Ascending aorta (tissue), 2 donors: Measurements from ENCODE around the gene LRRC42. TPM values are rescaled to one million over a fixed set of nuclear protein-coding genes. Genes with fewer than 3 reads are reported as not detected.
"Not testable (repeated sequence)": the region's sequence is repeated elsewhere in the genome, so short reads cannot be mapped to it uniquely, and the experiment has no call there.

Experiments used
- DNase-seq, 2 donors: peaks; one replicate each; pipeline ENCODE4 v3.0.0-alpha.2; 2019; ENCODE audit warnings: low spot score in 2 of 2
- H3K27ac ChIP-seq, 2 donors: fragments of 200-600 bp; sonication (generic); one replicate each; pipeline ENCODE4 v1.5.1; 2016 to 2017; ENCODE audit warnings: mild to moderate bottlenecking in 1 of 2
- H3K27me3 ChIP-seq: fragments of 200-600 bp; sonication (generic); one replicate; pipeline ENCODE4 v1.5.1; 2017
- H3K36me3 ChIP-seq, 2 donors: fragments of 200-600 bp; sonication (generic); one replicate each; pipeline ENCODE4 v1.5.1; 2016
- H3K4me1 ChIP-seq, 2 donors: fragments of 200-600 bp; sonication (generic); one replicate each; pipeline ENCODE4 v1.5.1; 2016 to 2017; ENCODE audit warnings: mild to moderate bottlenecking in 1 of 2
- H3K4me3 ChIP-seq, 2 donors: fragments of 200-600 bp; sonication (generic); one replicate each; pipeline ENCODE4 v1.5.1; 2016 to 2017; ENCODE audit warnings: mild to moderate bottlenecking in 1 of 2
- H3K9me3 ChIP-seq, 2 donors: fragments of 200-600 bp; sonication (generic); one replicate each; pipeline ENCODE4 v1.5.1; 2016
- intact Hi-C: fragments of 100-400 bp; cut with DNase I; formaldehyde crosslinking; loops from one replicate; pipeline ENCODE4 v1.15.1; 2023
- total RNA-seq: library from RNA; depleted of rRNA; stranded (reverse); fragments of >200 nt; gene quantifications from one replicate; pipeline ENCODE4 v1.1.0, GENCODE V29; 2016
- TF ChIP-seq, protein P1 (sequence below), 3 experiments: fragments of 200-600 bp in 2 of 3; fragments of 450-650 bp in 1 of 3; sonication (generic) in 2 of 3; IDR thresholded peaks; one replicate each; pipeline ENCODE4 v1.5.1; 2016 to 2019; ENCODE audit warnings: antibody characterized with exemption in 3 of 3, mild to moderate bottlenecking in 1 of 3, moderate library complexity in 1 of 3

Gene LRRC42
- total RNA-seq, 1 donor from 2014 or later, result 28.2 TPM

DNA sequence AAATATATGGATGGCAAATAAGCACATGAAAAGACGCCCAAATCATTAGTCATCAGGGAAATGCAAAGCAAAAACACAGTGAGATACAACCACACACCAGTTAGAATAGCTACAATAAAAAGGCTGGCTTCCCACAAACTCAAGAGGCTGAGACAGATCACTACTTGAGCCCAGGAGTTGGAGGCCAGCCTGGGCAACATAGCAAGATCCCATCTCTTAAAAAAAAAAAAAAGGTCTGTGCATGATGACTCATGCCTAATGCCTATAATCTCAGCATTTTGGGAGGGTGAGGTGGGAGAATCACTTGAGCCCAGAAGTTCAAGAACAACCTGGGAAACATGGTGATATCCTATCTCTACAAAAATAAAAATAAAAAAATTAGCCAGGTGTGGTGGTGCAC is 52.1 kb downstream of the LRRC42 start:
- H3K27me3 ChIP-seq, result no peaks in the 10 kb centered on the region
- H3K36me3 ChIP-seq, result no peaks in the 10 kb centered on the region
- no peaks in the 10 kb centered on the region for H3K4me1 ChIP-seq
- H3K4me3 ChIP-seq, result no peak overlapping the region
- intact Hi-C loops, result no loop called here
- TF ChIP-seq, protein P1, sequence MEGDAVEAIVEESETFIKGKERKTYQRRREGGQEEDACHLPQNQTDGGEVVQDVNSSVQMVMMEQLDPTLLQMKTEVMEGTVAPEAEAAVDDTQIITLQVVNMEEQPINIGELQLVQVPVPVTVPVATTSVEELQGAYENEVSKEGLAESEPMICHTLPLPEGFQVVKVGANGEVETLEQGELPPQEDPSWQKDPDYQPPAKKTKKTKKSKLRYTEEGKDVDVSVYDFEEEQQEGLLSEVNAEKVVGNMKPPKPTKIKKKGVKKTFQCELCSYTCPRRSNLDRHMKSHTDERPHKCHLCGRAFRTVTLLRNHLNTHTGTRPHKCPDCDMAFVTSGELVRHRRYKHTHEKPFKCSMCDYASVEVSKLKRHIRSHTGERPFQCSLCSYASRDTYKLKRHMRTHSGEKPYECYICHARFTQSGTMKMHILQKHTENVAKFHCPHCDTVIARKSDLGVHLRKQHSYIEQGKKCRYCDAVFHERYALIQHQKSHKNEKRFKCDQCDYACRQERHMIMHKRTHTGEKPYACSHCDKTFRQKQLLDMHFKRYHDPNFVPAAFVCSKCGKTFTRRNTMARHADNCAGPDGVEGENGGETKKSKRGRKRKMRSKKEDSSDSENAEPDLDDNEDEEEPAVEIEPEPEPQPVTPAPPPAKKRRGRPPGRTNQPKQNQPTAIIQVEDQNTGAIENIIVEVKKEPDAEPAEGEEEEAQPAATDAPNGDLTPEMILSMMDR (IDR thresholded peaks at IDR 0.05), result no peak
- H3K27ac ChIP-seq, result no peak overlapping the region
- DNase-seq, result no peak
- H3K9me3 ChIP-seq, result no peaks in the 10 kb centered on the region

DNA sequence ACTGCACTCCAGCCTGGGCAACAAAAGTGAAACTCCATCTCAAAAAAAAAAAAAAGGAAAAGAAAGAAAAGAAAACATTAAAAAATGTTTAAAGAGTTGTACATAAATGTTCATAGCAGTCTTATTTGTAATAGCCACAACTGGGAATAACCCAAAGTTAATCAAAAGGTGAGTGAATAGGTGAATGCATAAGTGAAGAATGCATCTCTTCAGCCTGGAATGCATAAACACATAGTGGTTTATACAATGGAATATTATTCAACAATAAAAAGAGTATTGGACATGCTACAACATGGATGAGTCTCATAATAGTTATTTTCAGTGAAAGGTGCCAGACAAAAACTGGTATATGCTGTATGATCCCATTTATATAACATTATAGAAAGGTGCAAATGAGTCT is 53.8 kb downstream of the LRRC42 start:
- no peaks in the 10 kb centered on the region for H3K36me3 ChIP-seq
- no peak overlapping the region for H3K4me3 ChIP-seq
- no peaks in the 10 kb centered on the region for H3K27me3 ChIP-seq
- H3K4me1 ChIP-seq, result no peaks in the 10 kb centered on the region
- TF ChIP-seq, protein P1 (IDR thresholded peaks at IDR 0.05), result no peak
- intact Hi-C loops, result no loop called here
- H3K27ac ChIP-seq, result no peak overlapping the region
- H3K9me3 ChIP-seq, result no peaks in the 10 kb centered on the region
- no peak for DNase-seq

GRCh38 chr1:54001591-54001990 is 55.4 kb downstream of the LRRC42 start:
- TF ChIP-seq, protein P1 (IDR thresholded peaks at IDR 0.05), result no peak
- intact Hi-C loops, result no loop called here
- Histone ChIP-seq H3K36me3 (no peaks in the 10 kb centered on the region), H3K27ac (no peak overlapping the region), H3K4me1 (no peaks in the 10 kb centered on the region), H3K27me3 (no peaks in the 10 kb centered on the region), H3K4me3 (no peak overlapping the region), H3K9me3 (no peaks in the 10 kb centered on the region)
- no peak for DNase-seq

DNA sequence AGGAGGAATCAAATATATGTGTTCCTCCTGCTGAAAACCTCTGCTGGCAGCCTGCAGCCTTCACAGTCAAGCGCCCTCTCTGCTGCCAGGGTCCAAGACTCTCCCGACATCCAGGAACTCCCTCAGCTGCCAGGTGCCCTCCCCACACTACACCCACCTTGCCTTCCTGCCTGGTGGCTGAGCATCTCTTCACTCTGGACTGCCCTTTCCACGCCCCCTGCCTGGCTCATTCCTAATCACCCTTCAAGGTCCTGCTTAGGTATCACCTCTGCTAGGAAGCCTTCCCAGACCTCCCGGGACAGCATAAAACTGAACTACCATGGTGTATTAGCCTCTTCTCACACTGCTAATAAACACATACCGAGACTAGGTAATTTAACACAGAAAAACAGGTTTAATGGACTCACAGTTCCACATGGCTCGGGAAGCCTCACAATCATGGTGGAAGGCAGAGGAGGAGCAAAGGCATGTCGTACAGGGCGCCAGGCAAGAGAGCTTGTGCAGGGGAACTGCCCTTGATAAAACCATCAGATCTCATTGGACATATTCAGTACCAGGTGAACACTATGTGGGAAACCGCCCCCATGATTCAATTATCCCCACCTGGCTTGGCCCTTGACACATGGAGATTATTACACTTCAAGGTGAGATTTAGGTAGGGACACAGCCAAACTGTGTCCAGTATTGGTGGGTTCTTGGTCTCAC is 56.5 kb downstream of the LRRC42 start:
- no peaks in the 10 kb centered on the region for H3K36me3 ChIP-seq
- H3K4me3 ChIP-seq, result no peak overlapping the region
- intact Hi-C loops, result no loop called here
- H3K4me1 ChIP-seq, result no peaks in the 10 kb centered on the region
- no peak for DNase-seq
- no peaks in the 10 kb centered on the region for H3K9me3 ChIP-seq
- TF ChIP-seq, protein P1 (IDR thresholded peaks at IDR 0.05), result no peak
- H3K27ac ChIP-seq, result no peak overlapping the region
- H3K27me3 ChIP-seq, result no peaks in the 10 kb centered on the region

DNA sequence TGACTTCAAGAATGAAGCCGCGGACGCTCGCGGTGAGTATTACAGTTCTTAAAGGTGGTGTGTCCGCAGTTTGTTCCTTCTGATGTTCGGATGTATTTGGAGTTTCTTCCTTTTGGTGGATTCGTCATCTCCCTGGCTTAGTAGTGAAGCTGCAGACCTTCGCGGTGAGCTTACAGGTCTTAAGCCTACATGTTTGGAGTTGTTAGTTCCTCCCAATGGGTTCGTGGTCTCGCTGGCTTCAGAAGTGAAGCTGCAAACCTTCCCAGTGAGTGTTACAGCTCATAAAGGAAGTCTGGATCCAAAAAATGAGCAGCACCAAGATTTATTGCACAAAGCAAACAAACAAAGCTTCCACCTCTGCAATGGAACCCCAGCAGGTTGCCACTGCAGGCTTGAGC is 57.1 kb downstream of the LRRC42 start:
- Histone ChIP-seq H3K9me3 (no peaks in the 10 kb centered on the region), H3K36me3 (no peaks in the 10 kb centered on the region), H3K4me3 (no peak overlapping the region), H3K27me3 (no peaks in the 10 kb centered on the region), H3K4me1 (no peaks in the 10 kb centered on the region), H3K27ac (no peak overlapping the region)
- intact Hi-C loops, result no loop called here
- TF ChIP-seq, protein P1 (IDR thresholded peaks at IDR 0.05), result no peak
- DNase-seq, result no peak

- H3K27ac ChIP-seq, DNase-seq, H3K4me3 ChIP-seq, H3K9me3 ChIP-seq, H3K27me3 ChIP-seq, H3K4me1 ChIP-seq, H3K36me3 ChIP-seq, intact Hi-C loops: not testable (repeated sequence)
Measured at GRCh38 chr1:54003750-54004480, 57.8 kb downstream of the LRRC42 start.
